Stimulated activated CD4-positive, alpha-beta T cell treated with anti-CD3 and anti-CD28 coated beads, Interleukin-15, amount 100 ng/mL, for 1 hour (primary cell): Measurements from ENCODE around the gene NCKIPSD.

Source experiments
- DNase-seq, 2 donors: peaks; one replicate each; pipeline ENCODE4 v3.0.0-alpha.2; 2020; ENCODE audit warnings: low read depth in 1 of 2, low spot score in 1 of 2

NCKIPSD gene

DNA sequence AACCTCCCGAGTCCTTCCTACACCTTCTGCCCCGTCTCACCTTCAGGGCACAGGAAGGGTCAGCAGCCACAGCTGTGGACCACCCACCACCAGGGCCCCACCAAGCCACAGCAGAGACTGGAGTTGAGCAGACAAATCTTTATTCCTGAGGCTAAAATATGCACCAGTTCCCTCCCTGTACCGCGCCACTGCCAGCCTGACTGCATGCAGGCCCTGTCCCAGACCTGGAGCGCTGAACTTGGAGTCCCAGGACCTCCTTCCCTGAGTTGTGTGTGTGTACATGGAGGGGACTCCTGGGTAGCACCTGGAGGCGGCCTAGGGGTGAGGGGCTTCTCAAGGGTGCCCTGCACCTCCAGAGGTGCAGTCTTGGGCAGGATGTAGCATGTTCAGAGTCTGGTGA is 60.1 kb downstream of the NCKIPSD start:
- no peak for DNase-seq

DNA sequence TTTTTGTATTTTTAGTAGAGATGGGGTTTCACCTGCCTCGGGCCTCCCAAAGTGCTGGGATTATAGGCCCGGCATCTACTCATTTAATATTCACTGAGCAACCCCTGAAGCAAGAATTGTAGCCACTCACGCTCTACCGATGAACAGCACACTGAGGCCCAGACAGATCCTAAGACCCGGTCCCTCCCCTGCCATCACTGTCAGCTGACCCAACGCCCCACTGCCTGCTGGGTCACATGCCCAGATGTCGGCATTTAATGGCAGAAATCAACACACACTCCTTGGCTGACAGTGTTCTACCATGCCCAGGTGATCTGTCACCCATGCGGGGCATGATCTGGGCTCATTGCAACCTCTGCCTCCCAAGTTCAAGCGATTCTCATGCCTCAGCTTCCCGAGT is 60.9 kb downstream of the NCKIPSD start:
- DNase-seq = no peak

DNA sequence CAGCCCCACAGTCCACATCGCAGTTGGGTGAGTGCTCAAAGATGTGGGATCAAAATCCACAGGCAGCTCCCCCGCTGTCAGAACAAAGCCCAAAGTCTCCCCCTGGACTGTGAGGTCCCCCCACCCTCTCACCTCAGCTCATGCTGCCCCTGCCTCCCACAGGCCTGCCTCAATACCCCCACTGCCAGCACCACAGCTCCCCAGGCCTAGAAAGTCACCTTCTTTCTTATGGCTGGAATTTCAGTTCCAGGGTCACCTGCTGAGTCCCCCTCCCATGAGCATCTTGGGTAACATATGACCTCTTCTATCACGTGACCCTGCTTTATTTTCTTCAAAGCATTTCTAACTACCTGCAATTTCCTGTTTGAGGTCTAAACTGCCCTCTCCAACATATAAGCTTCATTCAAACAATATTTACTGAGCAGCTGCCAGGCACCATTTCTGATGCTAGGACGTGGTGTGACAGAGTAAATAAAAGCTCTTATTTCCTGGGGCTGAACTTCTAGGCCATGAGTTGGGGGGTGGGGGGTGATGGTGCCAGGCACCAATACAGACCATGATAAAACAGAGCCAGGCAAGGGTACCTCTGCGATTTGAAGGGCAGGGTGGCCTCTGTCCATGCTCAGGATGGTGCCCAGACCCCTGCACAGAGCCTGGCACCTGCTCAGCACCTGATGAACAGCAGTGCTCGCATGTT is 61.7 kb downstream of the NCKIPSD start:
- DNase-seq = no peak
